H9 (cell line): ENCODE data around the gene MRPL44. TPM values are rescaled to one million over a fixed set of nuclear protein-coding genes. Genes with fewer than 3 reads are reported as not detected.
"Not testable (repeated sequence)": the region's sequence is repeated elsewhere in the genome, so short reads cannot be mapped to it uniquely, and the experiment has no call there.

Experiments
- DNase-seq: peaks from one replicate; pipeline ENCODE4 v3.0.0-alpha.2; 2017
- H2AFZ ChIP-seq: one replicate; pipeline ENCODE4 v1.6.1; 2013; ENCODE audit warnings: mild to moderate bottlenecking, low read length, control low read depth, moderate library complexity
- H2AK5ac ChIP-seq: 2 replicates; pipeline ENCODE4 v1.6.1; 2013; ENCODE audit warnings: low read length, control low read depth, mixed read lengths; ENCODE audit not compliant: insufficient read length
- H2BK120ac ChIP-seq: one replicate; pipeline ENCODE4 v1.6.1; 2013; ENCODE audit warnings: low read depth, mild to moderate bottlenecking, low read length, control low read depth, inconsistent platforms; ENCODE audit not compliant: poor library complexity, severe bottlenecking
- H2BK12ac ChIP-seq: 2 replicates; pipeline ENCODE4 v1.6.1; 2013; ENCODE audit warnings: low read length, control low read depth, mixed read lengths, low read depth; ENCODE audit not compliant: insufficient read length
- H2BK15ac ChIP-seq: 2 replicates; pipeline ENCODE4 v1.6.1; 2013; ENCODE audit warnings: low read depth, low read length, control low read depth
- H2BK20ac ChIP-seq: one replicate; pipeline ENCODE4 v1.6.1; 2013; ENCODE audit warnings: low read depth, mild to moderate bottlenecking, low read length, control low read depth, inconsistent platforms; ENCODE audit not compliant: poor library complexity, severe bottlenecking
- H2BK5ac ChIP-seq: 2 replicates; pipeline ENCODE4 v1.6.1; 2013; ENCODE audit warnings: low read length, control low read depth, mixed read lengths; ENCODE audit not compliant: insufficient read length
- H3K14ac ChIP-seq: 2 replicates; pipeline ENCODE4 v1.6.1; 2013; ENCODE audit warnings: low read length, control low read depth; ENCODE audit not compliant: insufficient read depth
- H3K18ac ChIP-seq: 2 replicates; pipeline ENCODE4 v1.6.1; 2013; ENCODE audit warnings: low read depth, mild to moderate bottlenecking, mixed read lengths, low read length, control low read depth; ENCODE audit not compliant: insufficient read length
- H3K23ac ChIP-seq: 2 replicates; pipeline ENCODE4 v1.6.1; 2013; ENCODE audit warnings: low read length, control low read depth, mixed read lengths, low read depth; ENCODE audit not compliant: insufficient read length
- H3K23me2 ChIP-seq: 2 replicates; pipeline ENCODE4 v1.6.1; 2013; ENCODE audit warnings: low read depth, mild to moderate bottlenecking, mixed read lengths, low read length, control low read depth; ENCODE audit not compliant: insufficient read length, poor library complexity, severe bottlenecking
- H3K27ac ChIP-seq: 2 replicates; pipeline ENCODE4 v1.5.1; 2013; ENCODE audit warnings: low read length, control low read depth, mixed read lengths, low read depth; ENCODE audit not compliant: insufficient read length
- H3K27me3 ChIP-seq: 2 replicates; pipeline ENCODE4 v1.6.1; 2013; ENCODE audit warnings: low read length, control low read depth, inconsistent platforms; ENCODE audit not compliant: insufficient read depth
- H3K4ac ChIP-seq: 2 replicates; pipeline ENCODE4 v1.6.1; 2013; ENCODE audit warnings: low read depth, mild to moderate bottlenecking, control low read depth, inconsistent platforms, low read length, moderate library complexity
- H3K4me1 ChIP-seq: 2 replicates; pipeline ENCODE4 v1.6.1; 2013; ENCODE audit warnings: low read length, control low read depth, inconsistent platforms; ENCODE audit not compliant: insufficient read depth
- H3K4me2 ChIP-seq: 2 replicates; pipeline ENCODE4 v1.6.1; 2013; ENCODE audit warnings: low read length, control low read depth, mixed read lengths; ENCODE audit not compliant: insufficient read length, insufficient read depth
- H3K56ac ChIP-seq: 2 replicates; pipeline ENCODE4 v1.6.1; 2013; ENCODE audit warnings: low read depth, mild to moderate bottlenecking, mixed read lengths, low read length, control low read depth; ENCODE audit not compliant: insufficient read length
- H3K79me1 ChIP-seq: 2 replicates; pipeline ENCODE4 v1.6.1; 2013; ENCODE audit warnings: low read depth, mild to moderate bottlenecking, moderate library complexity, low read length, control low read depth, inconsistent platforms; ENCODE audit not compliant: insufficient read depth, poor library complexity, severe bottlenecking
- H3K79me2 ChIP-seq: 2 replicates; pipeline ENCODE4 v1.6.1; 2013; ENCODE audit warnings: low read length, control low read depth, inconsistent platforms; ENCODE audit not compliant: insufficient read depth
- H3K9ac ChIP-seq: 2 replicates; pipeline ENCODE4 v1.6.1; 2013; ENCODE audit warnings: low read length, control low read depth, mixed read lengths; ENCODE audit not compliant: insufficient read length; ENCODE audit errors: extremely low read depth
- H3K9me3 ChIP-seq: one replicate; pipeline ENCODE4 v1.6.1; 2013; ENCODE audit warnings: low read depth, low read length, inconsistent platforms; ENCODE audit not compliant: control insufficient read depth
- H3T11ph ChIP-seq: one replicate; pipeline ENCODE4 v1.6.1; 2013; ENCODE audit warnings: mild to moderate bottlenecking, low read length, control low read depth, inconsistent platforms
- H4K20me1 ChIP-seq: one replicate; pipeline ENCODE4 v1.6.1; 2013; ENCODE audit not compliant: control insufficient read depth, insufficient read length, insufficient read depth
- H4K5ac ChIP-seq: 2 replicates; pipeline ENCODE4 v1.6.1; 2013; ENCODE audit warnings: low read depth, mild to moderate bottlenecking, mixed read lengths, low read length, control low read depth; ENCODE audit not compliant: insufficient read length
- H4K8ac ChIP-seq: replicated peaks from 2 replicates; pipeline ENCODE4 v1.6.1; 2013; ENCODE audit warnings: low read length, control low read depth, mixed read lengths, low read depth; ENCODE audit not compliant: insufficient read length
- H4K91ac ChIP-seq: 2 replicates; pipeline ENCODE4 v1.6.1; 2013; ENCODE audit warnings: low read depth, mild to moderate bottlenecking, moderate library complexity, mixed read lengths, low read length, control low read depth; ENCODE audit not compliant: insufficient read length
- H3K27ac Mint-ChIP-seq, 3 experiments: 2 replicates in 2 of 3; 3 replicates in 1 of 3; pipeline ENCODE4 v1.8.0; 2020 to 2021; ENCODE audit warnings: mixed read lengths in 3 of 3, mild to moderate bottlenecking in 1 of 3, moderate library complexity in 1 of 3
- H3K27me3 Mint-ChIP-seq: 2 replicates; pipeline ENCODE4 v1.8.0; 2021; ENCODE audit warnings: low read depth, mild to moderate bottlenecking, moderate library complexity, mixed read lengths
- H3K36me3 Mint-ChIP-seq, 3 experiments: 2 replicates in 2 of 3; 3 replicates in 1 of 3; pipeline ENCODE4 v1.8.0; 2020 to 2021; ENCODE audit warnings: low read depth in 3 of 3, mixed read lengths in 3 of 3; ENCODE audit not compliant: insufficient read depth in 1 of 3
- H3K4me1 Mint-ChIP-seq, 2 experiments: 2 replicates each; pipeline ENCODE4 v1.8.0; 2020; ENCODE audit warnings: mixed read lengths in 2 of 2
- H3K4me3 Mint-ChIP-seq, 2 experiments: 2 replicates in 1 of 2; 3 replicates in 1 of 2; pipeline ENCODE4 v1.8.0; 2020 to 2021; ENCODE audit warnings: mild to moderate bottlenecking in 2 of 2, mixed read lengths in 2 of 2, moderate library complexity in 1 of 2
- H3K9me3 Mint-ChIP-seq, 2 experiments: 2 replicates in 1 of 2; 3 replicates in 1 of 2; pipeline ENCODE4 v1.8.0; 2020; ENCODE audit warnings: mild to moderate bottlenecking in 2 of 2, mixed read lengths in 2 of 2, moderate library complexity in 1 of 2
- CTCF ChIP-seq: fragments of 200-600 bp; sonication (generic); conservative IDR thresholded peaks from 3 replicates; pipeline ENCODE4 v1.8.0; 2021; ENCODE audit warnings: antibody characterized with exemption, mild to moderate bottlenecking
- WGBS: extraction: QIAGEN DNeasy Blood & Tissue Kit; methylation state at CpG from one replicate; pipeline ENCODE4 v1.1.7; 2013; ENCODE audit warnings: missing lambda C conversion rate, low lambda C conversion rate, mixed read lengths; ENCODE audit not compliant: insufficient read length; ENCODE audit errors: extremely low coverage; 5-methylcytosine and 5-hydroxymethylcytosine counted together
- total RNA-seq: library from RNA; stranded (reverse); gene quantifications from 2 replicates; pipeline ENCODE4 v1.2.1, GENCODE V29; 2021

The MRPL44 gene
- total RNA-seq, 1 experiment from 2014 or later: 46.1 TPM

DNA sequence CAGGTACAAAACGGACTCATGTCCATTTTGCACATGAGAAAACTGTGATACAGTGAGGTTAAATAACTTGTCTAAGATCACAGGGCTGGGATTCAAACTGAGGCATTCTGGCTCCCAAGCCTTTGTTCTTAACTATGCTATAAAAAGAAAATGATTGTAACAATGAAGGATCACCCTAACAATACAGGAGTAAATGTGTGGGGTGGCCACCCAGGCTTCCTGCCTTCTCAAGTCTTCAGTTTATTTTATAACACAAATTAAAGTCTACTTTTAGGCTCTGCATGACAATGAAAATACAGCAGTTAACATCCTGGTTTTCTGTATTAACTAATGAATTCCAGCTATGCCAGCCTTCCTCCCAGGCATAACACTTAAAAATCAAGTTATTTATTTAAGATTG is 19.7 kb upstream of the MRPL44 start:
- Histone ChIP-seq H2AK5ac (no peak overlapping the region), H3K9me3 (no peaks in the 10 kb centered on the region), H3K79me2 (peaks cover 46% of the 10 kb centered on the region; the same call in 1 of the 2 replicates), H3K4ac (no peak overlapping the region), H3K23ac (no peak overlapping the region), H3K18ac (no peak overlapping the region), H3K14ac (no peak overlapping the region), H3K56ac (no peak overlapping the region), H3K27ac (peak overlapping the region; percentile 37), H2AFZ (no peak overlapping the region), H2BK20ac (no peak overlapping the region), H4K8ac (no peak overlapping the region), H2BK5ac (no peak overlapping the region), H2BK15ac (no peak overlapping the region), H3K4me1 (peaks cover 29% of the 10 kb centered on the region), H4K20me1 (no peaks in the 10 kb centered on the region), H4K5ac (no peak overlapping the region), H3K4me2 (peak overlapping the region; percentile 35), H2BK120ac (no peak overlapping the region), H3K79me1 (peaks cover 10% of the 10 kb centered on the region), H4K91ac (no peak overlapping the region), H3K23me2 (no peaks in the 10 kb centered on the region), H3T11ph (no peak overlapping the region), H3K9ac (no peak overlapping the region), H2BK12ac (no peak overlapping the region), H3K27me3 (no peaks in the 10 kb centered on the region)
- Mint-ChIP-seq H3K9me3 (no peaks in the 10 kb centered on the region), H3K4me3 (peak overlapping the region; percentile 19 to 59; a peak in 4 of 5 replicates), H3K36me3 (peaks cover 8 to 15% (median 8%) of the 10 kb centered on the region in 3 experiments; a peak in 6 of 7 replicates), H3K27me3 (no peaks in the 10 kb centered on the region), H3K27ac (peak overlapping the region; percentile 47 to 97 (median 69); a peak in 3 of 7 replicates), H3K4me1 (peaks cover 55 to 63% of the 10 kb centered on the region in 2 experiments)
- no peak for DNase-seq
- WGBS: no CpG with 5 or more reads among the region's 1 CpG
- TF ChIP-seq CTCF: no peak

DNA sequence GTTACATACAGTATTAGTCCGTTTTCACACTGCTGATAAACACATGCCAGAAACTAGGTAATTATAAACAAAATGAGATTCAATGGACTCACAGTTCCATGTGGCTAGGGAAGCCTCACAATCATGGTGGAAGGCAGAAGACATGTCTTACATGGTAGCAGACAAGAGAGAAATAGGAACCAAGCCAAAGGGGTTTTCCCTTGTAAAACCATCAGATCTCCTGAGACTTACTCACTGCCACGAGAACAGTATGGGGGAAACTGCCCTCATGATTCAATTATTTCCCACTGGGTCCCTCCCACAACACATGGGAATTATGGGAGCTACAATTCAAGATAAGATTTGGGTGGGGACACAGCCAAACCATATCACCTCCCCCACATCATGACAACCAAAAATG is 17.8 kb upstream of the MRPL44 start:
- not testable (repeated sequence) for H3K56ac ChIP-seq, H4K20me1 ChIP-seq, H3K9ac ChIP-seq, H3K27me3 Mint-ChIP-seq, H2AK5ac ChIP-seq, H3K18ac ChIP-seq, H3K23me2 ChIP-seq, H4K91ac ChIP-seq, H4K5ac ChIP-seq, H2BK12ac ChIP-seq, H3K4me2 ChIP-seq, H4K8ac ChIP-seq, H3K9me3 Mint-ChIP-seq, H2BK20ac ChIP-seq, H2BK15ac ChIP-seq, H3K27me3 ChIP-seq, H2BK5ac ChIP-seq, H3T11ph ChIP-seq, H3K27ac ChIP-seq, H3K9me3 ChIP-seq, H3K4ac ChIP-seq, DNase-seq, H3K4me3 Mint-ChIP-seq, H3K14ac ChIP-seq, H2BK120ac ChIP-seq, H2AFZ ChIP-seq, H3K23ac ChIP-seq, H3K27ac Mint-ChIP-seq
- WGBS: no CpG with 5 or more reads among the region's 2 CpGs
- peaks cover 11 to 16% (median 13%) of the 10 kb centered on the region in 3 experiments for H3K36me3 Mint-ChIP-seq
- H3K79me2 ChIP-seq: peaks cover 45% of the 10 kb centered on the region; the same call in 1 of the 2 replicates
- H3K4me1 Mint-ChIP-seq: peaks cover 62 to 68% of the 10 kb centered on the region in 2 experiments
- H3K4me1 ChIP-seq: peaks cover 29% of the 10 kb centered on the region
- peaks cover 10% of the 10 kb centered on the region for H3K79me1 ChIP-seq
